H9 (cell line): Measurements from ENCODE around the gene PELI2. TPM values are rescaled to one million over a fixed set of nuclear protein-coding genes. Genes with fewer than 3 reads are reported as not detected.

Experiments used
- DNase-seq: peaks from one replicate; pipeline ENCODE4 v3.0.0-alpha.2; 2017
- H2AFZ ChIP-seq: one replicate; pipeline ENCODE4 v1.6.1; 2013; ENCODE audit warnings: mild to moderate bottlenecking, low read length, control low read depth, moderate library complexity
- H2AK5ac ChIP-seq: 2 replicates; pipeline ENCODE4 v1.6.1; 2013; ENCODE audit warnings: low read length, control low read depth, mixed read lengths; ENCODE audit not compliant: insufficient read length
- H2BK120ac ChIP-seq: one replicate; pipeline ENCODE4 v1.6.1; 2013; ENCODE audit warnings: low read depth, mild to moderate bottlenecking, low read length, control low read depth, inconsistent platforms; ENCODE audit not compliant: poor library complexity, severe bottlenecking
- H2BK12ac ChIP-seq: 2 replicates; pipeline ENCODE4 v1.6.1; 2013; ENCODE audit warnings: low read length, control low read depth, mixed read lengths, low read depth; ENCODE audit not compliant: insufficient read length
- H2BK15ac ChIP-seq: 2 replicates; pipeline ENCODE4 v1.6.1; 2013; ENCODE audit warnings: low read depth, low read length, control low read depth
- H2BK20ac ChIP-seq: one replicate; pipeline ENCODE4 v1.6.1; 2013; ENCODE audit warnings: low read depth, mild to moderate bottlenecking, low read length, control low read depth, inconsistent platforms; ENCODE audit not compliant: poor library complexity, severe bottlenecking
- H2BK5ac ChIP-seq: 2 replicates; pipeline ENCODE4 v1.6.1; 2013; ENCODE audit warnings: low read length, control low read depth, mixed read lengths; ENCODE audit not compliant: insufficient read length
- H3K14ac ChIP-seq: 2 replicates; pipeline ENCODE4 v1.6.1; 2013; ENCODE audit warnings: low read length, control low read depth; ENCODE audit not compliant: insufficient read depth
- H3K18ac ChIP-seq: 2 replicates; pipeline ENCODE4 v1.6.1; 2013; ENCODE audit warnings: low read depth, mild to moderate bottlenecking, mixed read lengths, low read length, control low read depth; ENCODE audit not compliant: insufficient read length
- H3K23ac ChIP-seq: 2 replicates; pipeline ENCODE4 v1.6.1; 2013; ENCODE audit warnings: low read length, control low read depth, mixed read lengths, low read depth; ENCODE audit not compliant: insufficient read length
- H3K23me2 ChIP-seq: 2 replicates; pipeline ENCODE4 v1.6.1; 2013; ENCODE audit warnings: low read depth, mild to moderate bottlenecking, mixed read lengths, low read length, control low read depth; ENCODE audit not compliant: insufficient read length, poor library complexity, severe bottlenecking
- H3K27ac ChIP-seq: 2 replicates; pipeline ENCODE4 v1.5.1; 2013; ENCODE audit warnings: low read length, control low read depth, mixed read lengths, low read depth; ENCODE audit not compliant: insufficient read length
- H3K27me3 ChIP-seq: 2 replicates; pipeline ENCODE4 v1.6.1; 2013; ENCODE audit warnings: low read length, control low read depth, inconsistent platforms; ENCODE audit not compliant: insufficient read depth
- H3K4ac ChIP-seq: 2 replicates; pipeline ENCODE4 v1.6.1; 2013; ENCODE audit warnings: low read depth, mild to moderate bottlenecking, control low read depth, inconsistent platforms, low read length, moderate library complexity
- H3K4me1 ChIP-seq: 2 replicates; pipeline ENCODE4 v1.6.1; 2013; ENCODE audit warnings: low read length, control low read depth, inconsistent platforms; ENCODE audit not compliant: insufficient read depth
- H3K4me2 ChIP-seq: 2 replicates; pipeline ENCODE4 v1.6.1; 2013; ENCODE audit warnings: low read length, control low read depth, mixed read lengths; ENCODE audit not compliant: insufficient read length, insufficient read depth
- H3K56ac ChIP-seq: 2 replicates; pipeline ENCODE4 v1.6.1; 2013; ENCODE audit warnings: low read depth, mild to moderate bottlenecking, mixed read lengths, low read length, control low read depth; ENCODE audit not compliant: insufficient read length
- H3K79me1 ChIP-seq: 2 replicates; pipeline ENCODE4 v1.6.1; 2013; ENCODE audit warnings: low read depth, mild to moderate bottlenecking, moderate library complexity, low read length, control low read depth, inconsistent platforms; ENCODE audit not compliant: insufficient read depth, poor library complexity, severe bottlenecking
- H3K79me2 ChIP-seq: 2 replicates; pipeline ENCODE4 v1.6.1; 2013; ENCODE audit warnings: low read length, control low read depth, inconsistent platforms; ENCODE audit not compliant: insufficient read depth
- H3K9ac ChIP-seq: 2 replicates; pipeline ENCODE4 v1.6.1; 2013; ENCODE audit warnings: low read length, control low read depth, mixed read lengths; ENCODE audit not compliant: insufficient read length; ENCODE audit errors: extremely low read depth
- H3K9me3 ChIP-seq: one replicate; pipeline ENCODE4 v1.6.1; 2013; ENCODE audit warnings: low read depth, low read length, inconsistent platforms; ENCODE audit not compliant: control insufficient read depth
- H3T11ph ChIP-seq: one replicate; pipeline ENCODE4 v1.6.1; 2013; ENCODE audit warnings: mild to moderate bottlenecking, low read length, control low read depth, inconsistent platforms
- H4K20me1 ChIP-seq: one replicate; pipeline ENCODE4 v1.6.1; 2013; ENCODE audit not compliant: control insufficient read depth, insufficient read length, insufficient read depth
- H4K5ac ChIP-seq: 2 replicates; pipeline ENCODE4 v1.6.1; 2013; ENCODE audit warnings: low read depth, mild to moderate bottlenecking, mixed read lengths, low read length, control low read depth; ENCODE audit not compliant: insufficient read length
- H4K8ac ChIP-seq: replicated peaks from 2 replicates; pipeline ENCODE4 v1.6.1; 2013; ENCODE audit warnings: low read length, control low read depth, mixed read lengths, low read depth; ENCODE audit not compliant: insufficient read length
- H4K91ac ChIP-seq: 2 replicates; pipeline ENCODE4 v1.6.1; 2013; ENCODE audit warnings: low read depth, mild to moderate bottlenecking, moderate library complexity, mixed read lengths, low read length, control low read depth; ENCODE audit not compliant: insufficient read length
- H3K27ac Mint-ChIP-seq, 3 experiments: 2 replicates in 2 of 3; 3 replicates in 1 of 3; pipeline ENCODE4 v1.8.0; 2020 to 2021; ENCODE audit warnings: mixed read lengths in 3 of 3, mild to moderate bottlenecking in 1 of 3, moderate library complexity in 1 of 3
- H3K27me3 Mint-ChIP-seq: 2 replicates; pipeline ENCODE4 v1.8.0; 2021; ENCODE audit warnings: low read depth, mild to moderate bottlenecking, moderate library complexity, mixed read lengths
- H3K36me3 Mint-ChIP-seq, 3 experiments: 2 replicates in 2 of 3; 3 replicates in 1 of 3; pipeline ENCODE4 v1.8.0; 2020 to 2021; ENCODE audit warnings: low read depth in 3 of 3, mixed read lengths in 3 of 3; ENCODE audit not compliant: insufficient read depth in 1 of 3
- H3K4me1 Mint-ChIP-seq, 2 experiments: 2 replicates each; pipeline ENCODE4 v1.8.0; 2020; ENCODE audit warnings: mixed read lengths in 2 of 2
- H3K4me3 Mint-ChIP-seq, 2 experiments: 2 replicates in 1 of 2; 3 replicates in 1 of 2; pipeline ENCODE4 v1.8.0; 2020 to 2021; ENCODE audit warnings: mild to moderate bottlenecking in 2 of 2, mixed read lengths in 2 of 2, moderate library complexity in 1 of 2
- H3K9me3 Mint-ChIP-seq, 2 experiments: 2 replicates in 1 of 2; 3 replicates in 1 of 2; pipeline ENCODE4 v1.8.0; 2020; ENCODE audit warnings: mild to moderate bottlenecking in 2 of 2, mixed read lengths in 2 of 2, moderate library complexity in 1 of 2
- CTCF ChIP-seq: fragments of 200-600 bp; sonication (generic); conservative IDR thresholded peaks from 3 replicates; pipeline ENCODE4 v1.8.0; 2021; ENCODE audit warnings: antibody characterized with exemption, mild to moderate bottlenecking
- WGBS: extraction: QIAGEN DNeasy Blood & Tissue Kit; methylation state at CpG from one replicate; pipeline ENCODE4 v1.1.7; 2013; ENCODE audit warnings: missing lambda C conversion rate, low lambda C conversion rate, mixed read lengths; ENCODE audit not compliant: insufficient read length; ENCODE audit errors: extremely low coverage; 5-methylcytosine and 5-hydroxymethylcytosine counted together
- total RNA-seq: library from RNA; stranded (reverse); gene quantifications from 2 replicates; pipeline ENCODE4 v1.2.1, GENCODE V29; 2021

Gene PELI2
- total RNA-seq, 1 experiment from 2014 or later: 18.0 TPM

- Histone ChIP-seq H2BK120ac (no peak overlapping the region), H4K8ac (no peak overlapping the region), H3K79me2 (no peaks in the 10 kb centered on the region; the same call in 1 of the 2 replicates), H2BK15ac (no peak overlapping the region), H2AFZ (no peak overlapping the region), H4K5ac (no peak overlapping the region), H2BK20ac (no peak overlapping the region), H3K14ac (no peak overlapping the region), H3K23me2 (no peaks in the 10 kb centered on the region), H3K4ac (no peak overlapping the region), H3K9me3 (no peaks in the 10 kb centered on the region), H3T11ph (no peak overlapping the region), H3K23ac (no peak overlapping the region), H2AK5ac (no peak overlapping the region), H4K20me1 (no peaks in the 10 kb centered on the region), H3K18ac (no peak overlapping the region), H3K79me1 (peaks cover 2% of the 10 kb centered on the region), H3K9ac (no peak overlapping the region), H3K27me3 (no peaks in the 10 kb centered on the region), H2BK5ac (no peak overlapping the region), H4K91ac (no peak overlapping the region), H3K4me1 (peaks cover 2% of the 10 kb centered on the region; the same call in 1 of the 2 replicates), H2BK12ac (no peak overlapping the region), H3K27ac (no peak overlapping the region), H3K56ac (no peak overlapping the region), H3K4me2 (no peak overlapping the region)
- WGBS: no CpG with 5 or more reads among the region's 5 CpGs
- DNase-seq: no peak
- Mint-ChIP-seq H3K9me3 (no peaks in the 10 kb centered on the region), H3K27ac (no peak overlapping the region), H3K4me1 (peaks cover 59 to 70% of the 10 kb centered on the region in 2 experiments), H3K36me3 (no peaks in the 10 kb centered on the region; a peak in 1 of 7 replicates), H3K4me3 (no peak overlapping the region), H3K27me3 (no peaks in the 10 kb centered on the region; the same call in 1 of the 2 replicates)
- TF ChIP-seq CTCF: no peak
Observed at GRCh38 chr14:56131004-56131864, 13.0 kb downstream of the PELI2 start.
